ENCODE results near the gene KDM7A. TPM values are rescaled to one million over a fixed set of nuclear protein-coding genes. Genes with fewer than 3 reads are reported as not detected.

The KDM7A gene
- total RNA-seq, 1 experiment from 2014 or later = 12.2 TPM

DNA sequence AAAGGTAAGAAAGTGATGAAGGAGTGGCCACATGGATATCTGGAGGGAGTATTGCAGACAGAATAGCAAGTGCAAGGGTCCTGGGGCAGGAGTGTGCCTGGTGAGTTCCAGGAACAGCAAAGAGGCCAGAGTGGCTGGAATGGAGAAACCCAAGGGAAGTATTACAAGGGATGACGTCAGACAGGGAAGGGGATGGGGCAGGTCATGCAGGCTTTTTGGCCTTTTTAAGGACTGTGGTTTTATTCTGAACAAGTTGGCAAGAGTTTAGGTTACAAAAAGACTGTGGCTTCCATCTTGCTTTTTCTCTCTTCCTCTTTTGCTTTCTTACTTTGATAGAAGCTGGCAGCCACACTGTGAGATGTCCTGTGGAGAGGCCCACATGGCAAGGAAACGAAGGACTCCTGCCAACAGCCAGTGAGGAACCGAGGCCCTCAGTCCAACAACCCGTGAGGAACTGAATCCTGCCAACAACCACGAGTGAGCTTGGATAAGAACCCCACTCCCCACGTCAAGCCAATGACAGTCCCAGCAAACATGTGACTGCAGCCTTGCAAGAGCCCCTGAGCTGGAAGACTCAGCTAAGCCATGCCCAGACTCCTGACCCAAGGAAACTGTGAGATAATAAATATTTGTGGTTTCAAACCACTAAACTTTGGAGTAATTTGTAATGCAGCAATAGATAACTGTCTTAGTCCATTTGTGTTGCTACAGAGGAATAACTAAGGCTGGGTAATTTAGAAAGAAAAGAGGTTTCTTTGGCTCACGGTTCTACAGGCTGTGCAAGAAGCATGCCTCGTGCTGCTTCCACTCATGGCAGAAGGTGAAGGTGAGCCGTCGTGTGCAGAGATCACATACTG, 19.8 kb upstream of the KDM7A start:
- ChIA-PET POLR2A (no interaction called here), CTCF (no interaction called here)
- Mint-ChIP-seq H3K4me3 (no peak overlapping the region), H3K4me1 (peaks cover 10% of the 10 kb centered on the region), H3K36me3 (0 out of 2 replicates have a peak, but pooled peaks cover 3% of the 10 kb centered on the region), H3K9me3 (peaks cover 13% of the 10 kb centered on the region), H3K27ac (no peak overlapping the region), H3K27me3 (ENCODE audit: low read depth) (peaks cover 5% of the 10 kb centered on the region; the same call in 1 of the 2 replicates)
- DNase-seq (ENCODE audit: low spot score) = no peak
- ATAC-seq = no peak
- TF ChIP-seq CREB1 (CRISPR knock-in tag; IDR thresholded peaks at IDR 0.05) (no peak), JUN (CRISPR knock-in tag; IDR thresholded peaks at IDR 0.05) (no peak), NFYB (CRISPR knock-in tag; conservative IDR thresholded peaks at IDR 0.05; ENCODE audit: low read depth) (no peak), NR3C1 (CRISPR knock-in tag; conservative IDR thresholded peaks at IDR 0.05; ENCODE audit: low read depth) (no peak), GTF2I (CRISPR knock-in tag; conservative IDR thresholded peaks at IDR 0.05) (0 out of 2 replicates have a peak, but pooled peaks have one; percentile 5), CBFB (CRISPR knock-in tag; IDR thresholded peaks at IDR 0.05; ENCODE audit: low read depth) (no peak), OVOL2 (CRISPR knock-in tag; IDR thresholded peaks at IDR 0.05; ENCODE audit: borderline replicate concordance) (no peak)

DNA sequence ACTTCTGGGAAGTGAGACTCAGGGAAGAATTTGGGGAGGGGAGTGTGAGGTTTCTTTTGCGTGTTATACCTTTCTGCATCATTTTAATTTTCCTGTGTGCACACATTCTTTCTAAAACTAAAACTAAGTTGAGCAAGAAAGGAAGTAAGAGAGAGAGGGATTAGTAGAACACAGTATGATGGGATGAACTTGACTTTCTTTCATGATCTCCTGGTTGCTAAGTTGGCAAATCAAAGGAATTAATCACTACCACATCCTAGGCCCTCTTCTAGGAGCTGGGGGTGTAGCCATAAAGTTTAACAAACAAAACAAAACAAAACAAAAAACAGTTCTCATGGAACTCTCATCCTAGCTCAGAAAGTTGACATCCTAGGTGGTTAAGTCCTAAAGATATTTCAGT, 19.1 kb upstream of the KDM7A start:
- Mint-ChIP-seq H3K36me3 (0 out of 2 replicates have a peak, but pooled peaks cover 3% of the 10 kb centered on the region), H3K4me3 (no peak overlapping the region), H3K27ac (no peak overlapping the region), H3K4me1 (peaks cover 10% of the 10 kb centered on the region), H3K27me3 (ENCODE audit: low read depth) (peaks cover 5% of the 10 kb centered on the region; the same call in 1 of the 2 replicates), H3K9me3 (peaks cover 13% of the 10 kb centered on the region)
- POLR2A ChIA-PET = no interaction called here
- CTCF ChIA-PET = no interaction called here
- TF ChIP-seq NFATC4 (CRISPR knock-in tag; IDR thresholded peaks at IDR 0.05) = no peak
- TF ChIP-seq ZNF317 (CRISPR knock-in tag; IDR thresholded peaks at IDR 0.05; ENCODE audit: borderline replicate concordance, low read depth) = no peak
- TF ChIP-seq, protein P1, sequence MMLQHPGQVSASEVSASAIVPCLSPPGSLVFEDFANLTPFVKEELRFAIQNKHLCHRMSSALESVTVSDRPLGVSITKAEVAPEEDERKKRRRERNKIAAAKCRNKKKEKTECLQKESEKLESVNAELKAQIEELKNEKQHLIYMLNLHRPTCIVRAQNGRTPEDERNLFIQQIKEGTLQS (CRISPR knock-in tag; conservative IDR thresholded peaks at IDR 0.05) = no peak
- TF ChIP-seq, protein P2, sequence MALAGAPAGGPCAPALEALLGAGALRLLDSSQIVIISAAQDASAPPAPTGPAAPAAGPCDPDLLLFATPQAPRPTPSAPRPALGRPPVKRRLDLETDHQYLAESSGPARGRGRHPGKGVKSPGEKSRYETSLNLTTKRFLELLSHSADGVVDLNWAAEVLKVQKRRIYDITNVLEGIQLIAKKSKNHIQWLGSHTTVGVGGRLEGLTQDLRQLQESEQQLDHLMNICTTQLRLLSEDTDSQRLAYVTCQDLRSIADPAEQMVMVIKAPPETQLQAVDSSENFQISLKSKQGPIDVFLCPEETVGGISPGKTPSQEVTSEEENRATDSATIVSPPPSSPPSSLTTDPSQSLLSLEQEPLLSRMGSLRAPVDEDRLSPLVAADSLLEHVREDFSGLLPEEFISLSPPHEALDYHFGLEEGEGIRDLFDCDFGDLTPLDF (CRISPR knock-in tag; IDR thresholded peaks at IDR 0.05) = no peak
- no peak for TF ChIP-seq FOXK1 (CRISPR knock-in tag; IDR thresholded peaks at IDR 0.05)
- no peak for TF ChIP-seq NFE2L1 (CRISPR knock-in tag; IDR thresholded peaks at IDR 0.05)
- no peak for TF ChIP-seq ATF1 (CRISPR knock-in tag; IDR thresholded peaks at IDR 0.05)
- TF ChIP-seq, protein P3, sequence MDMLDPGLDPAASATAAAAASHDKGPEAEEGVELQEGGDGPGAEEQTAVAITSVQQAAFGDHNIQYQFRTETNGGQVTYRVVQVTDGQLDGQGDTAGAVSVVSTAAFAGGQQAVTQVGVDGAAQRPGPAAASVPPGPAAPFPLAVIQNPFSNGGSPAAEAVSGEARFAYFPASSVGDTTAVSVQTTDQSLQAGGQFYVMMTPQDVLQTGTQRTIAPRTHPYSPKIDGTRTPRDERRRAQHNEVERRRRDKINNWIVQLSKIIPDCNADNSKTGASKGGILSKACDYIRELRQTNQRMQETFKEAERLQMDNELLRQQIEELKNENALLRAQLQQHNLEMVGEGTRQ (CRISPR knock-in tag; IDR thresholded peaks at IDR 0.05) = no peak
- TF ChIP-seq ZNF121 (CRISPR knock-in tag; IDR thresholded peaks at IDR 0.05) = no peak
- TF ChIP-seq ELF4 (CRISPR knock-in tag; IDR thresholded peaks at IDR 0.05; ENCODE audit: low read depth) = no peak
- no peak for TF ChIP-seq ETV6 (CRISPR knock-in tag; IDR thresholded peaks at IDR 0.05)
- TF ChIP-seq FOXJ3 (CRISPR knock-in tag; IDR thresholded peaks at IDR 0.05; ENCODE audit: borderline replicate concordance) = no peak
- TF ChIP-seq, protein P4, sequence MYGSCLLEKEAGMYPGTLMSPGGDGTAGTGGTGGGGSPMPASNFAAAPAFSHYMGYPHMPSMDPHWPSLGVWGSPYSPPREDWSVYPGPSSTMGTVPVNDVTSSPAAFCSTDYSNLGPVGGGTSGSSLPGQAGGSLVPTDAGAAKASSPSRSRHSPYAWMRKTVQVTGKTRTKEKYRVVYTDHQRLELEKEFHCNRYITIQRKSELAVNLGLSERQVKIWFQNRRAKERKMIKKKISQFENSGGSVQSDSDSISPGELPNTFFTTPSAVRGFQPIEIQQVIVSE (CRISPR knock-in tag; IDR thresholded peaks at IDR 0.05; ENCODE audit: borderline replicate concordance) = no peak
- TF ChIP-seq TCF7 (CRISPR knock-in tag; IDR thresholded peaks at IDR 0.05; ENCODE audit: low read depth) = no peak
- TF ChIP-seq, protein P5, sequence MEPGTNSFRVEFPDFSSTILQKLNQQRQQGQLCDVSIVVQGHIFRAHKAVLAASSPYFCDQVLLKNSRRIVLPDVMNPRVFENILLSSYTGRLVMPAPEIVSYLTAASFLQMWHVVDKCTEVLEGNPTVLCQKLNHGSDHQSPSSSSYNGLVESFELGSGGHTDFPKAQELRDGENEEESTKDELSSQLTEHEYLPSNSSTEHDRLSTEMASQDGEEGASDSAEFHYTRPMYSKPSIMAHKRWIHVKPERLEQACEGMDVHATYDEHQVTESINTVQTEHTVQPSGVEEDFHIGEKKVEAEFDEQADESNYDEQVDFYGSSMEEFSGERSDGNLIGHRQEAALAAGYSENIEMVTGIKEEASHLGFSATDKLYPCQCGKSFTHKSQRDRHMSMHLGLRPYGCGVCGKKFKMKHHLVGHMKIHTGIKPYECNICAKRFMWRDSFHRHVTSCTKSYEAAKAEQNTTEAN (CRISPR knock-in tag; IDR thresholded peaks at IDR 0.05) = no peak
- no peak for TF ChIP-seq NR3C1 (CRISPR knock-in tag; conservative IDR thresholded peaks at IDR 0.05; ENCODE audit: low read depth)
- DNase-seq (ENCODE audit: low spot score) (no peak), ATAC-seq (no peak)
